Upper lobe of left lung (tissue), 4 donors: ENCODE results near the gene CACNA2D1.

Source experiments
- POLR2A ChIP-seq, 4 donors: fragments of 450-650 bp; IDR thresholded peaks; one replicate each; pipeline ENCODE4 v1.5.1; 2016 to 2017; ENCODE audit warnings: antibody characterized with exemption in 4 of 4, mild to moderate bottlenecking in 2 of 4
- POLR2AphosphoS5 ChIP-seq, 2 donors: sonication (generic); formaldehyde crosslinking; IDR thresholded peaks; one replicate each; pipeline ENCODE4 v1.5.1; 2017; ENCODE audit warnings: antibody characterized with exemption in 2 of 2
- TF ChIP-seq, protein P1 (sequence below), 6 experiments: fragments of 450-650 bp in 4 of 6; fragments of 200-600 bp in 2 of 6; sonication (generic) in 2 of 6; IDR thresholded peaks; one replicate each; pipeline ENCODE4 v1.5.1; 2016 to 2019; ENCODE audit warnings: antibody characterized with exemption in 6 of 6

DNA sequence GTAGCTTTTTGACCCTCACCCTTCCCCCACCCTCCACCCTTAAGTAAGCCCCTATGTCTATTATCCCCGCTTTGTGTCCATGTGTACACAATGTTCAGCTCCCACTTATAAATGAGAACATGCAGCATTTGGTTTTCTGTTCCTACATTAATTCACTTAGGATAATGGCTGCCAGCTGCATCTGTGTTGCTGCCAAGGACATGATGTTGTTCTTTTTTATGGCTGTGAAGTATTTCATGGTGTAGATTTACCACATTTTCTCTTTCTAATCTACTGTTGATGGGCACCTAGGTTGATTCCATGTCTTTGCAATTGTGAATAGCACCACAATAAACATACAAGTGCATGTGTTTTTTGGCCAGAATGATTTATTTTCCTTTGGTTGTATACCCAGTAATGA lies 232.2 kb downstream of the CACNA2D1 start:
- TF ChIP-seq POLR2A (IDR thresholded peaks at IDR 0.05): no peak
- no peak for TF ChIP-seq POLR2AphosphoS5 (IDR thresholded peaks at IDR 0.05)
- TF ChIP-seq, protein P1, sequence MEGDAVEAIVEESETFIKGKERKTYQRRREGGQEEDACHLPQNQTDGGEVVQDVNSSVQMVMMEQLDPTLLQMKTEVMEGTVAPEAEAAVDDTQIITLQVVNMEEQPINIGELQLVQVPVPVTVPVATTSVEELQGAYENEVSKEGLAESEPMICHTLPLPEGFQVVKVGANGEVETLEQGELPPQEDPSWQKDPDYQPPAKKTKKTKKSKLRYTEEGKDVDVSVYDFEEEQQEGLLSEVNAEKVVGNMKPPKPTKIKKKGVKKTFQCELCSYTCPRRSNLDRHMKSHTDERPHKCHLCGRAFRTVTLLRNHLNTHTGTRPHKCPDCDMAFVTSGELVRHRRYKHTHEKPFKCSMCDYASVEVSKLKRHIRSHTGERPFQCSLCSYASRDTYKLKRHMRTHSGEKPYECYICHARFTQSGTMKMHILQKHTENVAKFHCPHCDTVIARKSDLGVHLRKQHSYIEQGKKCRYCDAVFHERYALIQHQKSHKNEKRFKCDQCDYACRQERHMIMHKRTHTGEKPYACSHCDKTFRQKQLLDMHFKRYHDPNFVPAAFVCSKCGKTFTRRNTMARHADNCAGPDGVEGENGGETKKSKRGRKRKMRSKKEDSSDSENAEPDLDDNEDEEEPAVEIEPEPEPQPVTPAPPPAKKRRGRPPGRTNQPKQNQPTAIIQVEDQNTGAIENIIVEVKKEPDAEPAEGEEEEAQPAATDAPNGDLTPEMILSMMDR (IDR thresholded peaks at IDR 0.05): no peak
